HG03060 (cell line): ENCODE results near the gene GRIPAP1.
"Not testable (repeated sequence)": the region's sequence is repeated elsewhere in the genome, so short reads cannot be mapped to it uniquely, and the experiment has no call there.

Experiments used
- ATAC-seq: cut with Tn5 transposase; IDR thresholded peaks from one replicate; pipeline ENCODE4 v1.9.1; 2021; ENCODE audit warnings: low read depth, moderate number of reproducible peaks; ENCODE audit not compliant: unreplicated experiment

The GRIPAP1 gene

DNA sequence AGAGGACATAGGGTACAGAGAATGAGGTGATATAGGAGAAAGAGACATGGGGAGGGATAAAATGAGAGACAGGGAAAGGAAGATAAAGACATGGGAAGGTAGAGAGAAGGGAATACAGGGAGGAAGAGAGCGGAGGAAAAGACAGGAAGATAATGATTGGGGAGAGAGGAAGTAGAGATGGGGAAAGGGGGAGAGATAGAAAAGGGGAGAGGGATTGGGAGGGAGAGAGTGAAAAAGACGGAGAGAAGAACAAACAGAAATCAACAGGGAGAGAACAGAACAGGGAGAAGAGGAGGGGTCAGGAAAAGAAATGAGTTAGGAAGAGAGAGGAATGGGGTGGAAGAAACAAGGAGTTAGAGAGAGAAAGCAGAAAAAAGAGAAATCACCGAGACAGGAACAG, 4.6 kb downstream of the GRIPAP1 start:
- ATAC-seq = no peak

DNA sequence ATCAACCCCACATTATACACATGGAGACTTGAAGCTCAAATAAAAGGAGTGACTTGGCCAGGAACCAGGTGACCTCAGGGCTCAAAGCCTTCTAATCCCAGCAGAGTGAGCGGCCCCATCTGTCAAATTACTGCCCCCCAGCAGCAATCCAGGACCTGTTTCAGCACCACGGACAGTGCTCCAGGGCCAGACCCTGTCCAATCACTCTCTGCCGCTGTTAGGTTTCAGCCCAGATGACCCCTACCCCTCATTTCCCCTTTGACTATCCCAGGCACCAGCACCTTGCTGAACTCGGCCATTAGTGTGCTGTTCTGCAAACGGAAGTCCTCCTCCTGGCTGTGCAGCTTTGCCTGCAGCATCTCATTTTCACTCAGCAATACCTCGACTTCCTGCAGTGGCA, 5.1 kb downstream of the GRIPAP1 start:
- no peak for ATAC-seq

DNA sequence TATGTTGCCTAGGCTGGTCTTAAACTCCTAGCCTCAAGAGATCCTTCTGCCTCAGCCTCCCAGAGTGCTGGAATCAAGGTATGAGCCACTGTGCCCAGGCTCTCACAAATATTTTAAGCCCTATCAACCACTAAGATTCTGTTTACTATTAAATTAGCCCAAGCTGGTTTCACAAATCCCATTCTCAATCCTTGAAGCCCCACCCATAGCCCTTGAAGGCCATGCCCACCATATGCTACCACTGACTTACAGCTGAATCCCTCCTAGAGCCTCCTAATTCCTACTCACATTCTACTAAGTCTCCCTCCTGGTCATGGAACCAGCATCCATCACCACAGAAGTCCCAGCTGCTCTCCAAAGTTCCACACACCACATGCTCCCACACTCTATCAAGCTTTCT, 9.7 kb downstream of the GRIPAP1 start:
- no peak for ATAC-seq

DNA sequence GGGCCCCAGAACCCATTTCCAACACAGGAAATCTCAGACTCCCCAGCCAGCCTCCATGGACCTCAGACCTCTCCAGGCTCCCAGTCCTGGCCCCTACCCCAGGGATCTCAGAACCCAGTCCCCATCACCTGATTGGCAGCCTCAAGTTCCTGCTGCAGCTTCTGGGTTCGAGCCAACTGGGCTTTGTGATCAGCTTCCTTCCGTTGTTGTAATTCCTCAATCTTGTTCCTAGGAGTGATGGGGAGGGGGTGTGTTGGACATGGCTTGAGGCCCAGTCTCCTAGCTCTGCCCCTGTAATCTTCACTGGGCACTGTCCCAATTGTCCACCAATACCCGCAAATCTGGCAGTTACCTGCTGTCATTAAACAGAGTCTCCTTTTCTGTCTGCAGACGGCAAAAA, 12.6 kb downstream of the GRIPAP1 start:
- ATAC-seq = no peak

DNA sequence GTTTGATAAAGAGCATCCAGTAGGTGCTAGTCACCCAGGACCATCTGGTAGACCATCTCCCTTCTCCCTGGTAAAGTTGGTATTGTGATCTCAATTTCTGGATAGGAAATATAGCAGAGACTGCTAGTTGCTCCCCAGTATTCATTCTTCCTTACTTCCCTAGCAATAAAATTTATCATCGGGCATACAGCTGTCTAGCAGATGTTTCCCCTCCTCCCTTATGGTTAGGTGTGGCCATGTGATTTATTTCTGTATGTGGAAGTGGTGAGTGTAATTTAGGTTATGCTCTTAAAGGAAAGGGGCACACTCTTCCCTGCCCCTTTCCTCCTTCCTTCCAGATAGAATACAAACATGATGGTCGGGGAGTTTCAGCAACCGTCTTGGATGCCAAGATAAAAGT, 18.2 kb downstream of the GRIPAP1 start:
- ATAC-seq = no peak

DNA sequence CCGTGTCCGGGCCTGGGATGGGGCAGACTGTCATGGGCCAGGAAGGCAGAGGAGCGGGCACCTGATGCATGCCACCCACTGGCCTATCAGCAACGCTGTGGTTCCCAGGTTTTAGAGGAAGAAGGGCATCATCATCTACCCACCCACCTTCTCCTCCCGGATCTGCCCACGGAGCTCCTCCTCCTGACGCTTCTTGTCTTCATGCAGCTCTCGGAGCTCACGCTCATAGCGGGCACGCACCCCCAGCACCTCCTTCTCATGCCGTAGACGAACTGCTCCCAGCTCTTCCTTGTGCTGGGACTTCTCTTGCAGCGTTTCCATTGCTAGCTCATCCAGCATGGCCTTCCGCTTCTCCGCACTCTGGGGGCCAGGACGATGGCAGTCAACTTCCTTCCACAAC, 19.0 kb downstream of the GRIPAP1 start:
- ATAC-seq = no peak

DNA sequence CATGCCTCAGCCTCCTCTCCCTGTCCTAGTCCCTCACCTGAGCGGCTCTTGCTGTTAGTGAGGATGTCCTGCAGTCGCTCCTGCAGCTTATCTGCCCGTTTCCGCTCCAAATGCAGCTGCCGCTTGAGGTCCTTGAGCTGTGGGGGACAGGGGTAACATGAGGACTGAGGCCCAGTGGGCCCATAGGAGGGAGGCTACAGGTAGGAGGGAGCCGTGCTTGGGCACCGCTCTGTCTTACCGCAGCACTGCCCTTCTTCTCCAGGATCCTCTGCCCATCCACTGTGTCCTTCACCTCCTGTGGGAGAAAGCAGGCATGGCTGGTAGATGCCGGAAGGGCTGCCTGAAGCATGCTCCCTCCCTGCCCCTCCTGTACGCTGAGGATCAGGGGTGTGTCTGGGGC, 20.9 kb downstream of the GRIPAP1 start:
- no peak for ATAC-seq

DNA sequence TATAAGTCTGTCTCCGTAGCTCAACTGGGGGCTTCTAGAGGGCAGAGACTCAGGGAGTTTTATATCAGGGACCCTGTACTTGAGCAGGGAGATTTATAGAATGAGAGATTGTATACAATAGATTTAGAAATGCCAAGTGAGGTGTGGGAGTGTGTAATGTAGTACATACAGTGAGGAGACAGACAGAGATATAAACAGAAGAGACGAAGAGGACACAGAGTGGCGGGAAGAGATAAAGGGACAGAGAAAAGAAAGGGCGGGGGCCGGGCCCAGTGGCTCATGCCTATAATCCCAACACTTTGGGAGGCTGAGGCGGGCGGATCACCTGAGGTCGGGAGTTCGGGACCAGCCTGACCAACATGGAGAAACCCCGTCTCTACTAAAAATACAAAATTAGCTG, 21.7 kb downstream of the GRIPAP1 start:
- not testable (repeated sequence) for ATAC-seq

DNA sequence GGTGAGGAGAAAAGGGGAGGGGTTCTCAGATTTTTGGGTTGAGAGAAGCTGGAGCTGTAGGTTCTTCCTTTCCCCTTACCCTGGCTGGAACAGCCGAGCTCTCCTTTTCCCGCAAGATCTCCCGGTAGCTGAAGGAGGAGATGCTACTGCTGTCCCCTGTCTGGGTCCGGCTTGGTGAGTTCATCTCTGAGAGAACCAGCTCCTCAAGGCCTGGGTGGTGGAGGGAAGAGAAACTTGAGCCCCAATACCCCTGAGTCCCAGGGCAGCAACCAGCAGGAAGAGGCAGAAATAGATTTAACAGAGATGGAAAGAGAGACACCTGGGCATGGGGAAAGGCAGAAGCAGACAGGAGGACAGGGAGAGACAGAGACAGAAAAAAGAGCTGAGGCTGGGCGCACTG, 23.8 kb downstream of the GRIPAP1 start:
- ATAC-seq = no peak

DNA sequence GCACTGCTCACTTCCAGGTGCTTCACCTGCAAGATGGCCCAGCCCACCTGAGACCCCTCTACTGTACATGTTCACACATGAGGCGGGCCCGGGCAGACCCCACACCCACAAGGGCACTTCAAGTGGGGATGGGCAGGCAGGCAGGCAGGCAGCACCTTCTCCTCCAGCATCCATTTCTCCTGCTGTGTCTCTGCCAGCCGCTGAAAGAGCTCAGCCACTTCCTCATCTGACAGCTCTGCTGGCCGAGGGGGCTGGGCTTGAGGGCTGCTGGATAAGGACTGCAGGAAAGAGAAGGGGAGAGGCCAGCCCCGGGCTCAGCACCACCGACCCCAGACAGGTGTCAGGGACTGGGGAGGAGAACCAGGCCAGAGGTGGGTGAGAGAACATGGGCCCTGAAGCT, 26.0 kb downstream of the GRIPAP1 start:
- ATAC-seq = no peak

DNA sequence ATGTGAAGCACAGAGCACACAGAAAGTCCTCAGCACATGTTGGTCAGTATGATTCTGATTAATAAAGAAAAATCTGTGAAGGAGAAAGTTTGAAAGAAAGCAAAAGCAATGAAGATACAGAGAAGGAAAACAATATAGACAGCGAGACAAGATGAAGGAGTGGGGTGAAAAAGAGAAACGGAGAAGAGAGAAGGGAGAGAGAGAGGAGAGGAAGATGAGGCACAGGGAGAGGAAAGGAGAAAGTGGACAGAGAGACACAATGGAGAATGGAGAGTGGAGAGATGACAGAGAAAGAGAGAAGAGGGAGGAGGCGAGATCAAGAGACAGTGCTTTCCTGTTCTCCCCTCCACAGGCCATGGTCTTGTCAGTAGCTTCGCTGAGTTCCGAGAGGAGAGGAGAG, 26.5 kb downstream of the GRIPAP1 start:
- ATAC-seq = no peak

DNA sequence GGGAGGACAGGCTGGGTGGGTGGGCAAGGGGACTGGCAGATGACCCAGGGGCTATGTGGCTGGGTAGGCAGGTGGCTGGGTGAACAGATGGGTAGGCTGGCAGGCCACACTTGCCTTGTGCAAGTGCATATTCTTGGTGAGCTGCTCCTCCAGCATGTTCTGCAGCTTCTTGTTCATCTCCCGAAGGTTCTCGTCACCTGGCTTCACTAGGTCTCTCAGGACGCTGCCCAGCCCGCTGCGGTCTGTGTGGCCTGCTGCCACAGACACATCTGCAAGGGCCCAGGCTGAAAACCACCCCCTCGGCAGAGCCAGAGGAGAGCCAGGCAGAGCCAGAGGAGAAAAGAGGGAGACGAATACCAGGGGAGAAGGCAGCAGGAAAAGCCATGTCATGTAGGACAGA, 27.0 kb downstream of the GRIPAP1 start:
- no peak for ATAC-seq

DNA sequence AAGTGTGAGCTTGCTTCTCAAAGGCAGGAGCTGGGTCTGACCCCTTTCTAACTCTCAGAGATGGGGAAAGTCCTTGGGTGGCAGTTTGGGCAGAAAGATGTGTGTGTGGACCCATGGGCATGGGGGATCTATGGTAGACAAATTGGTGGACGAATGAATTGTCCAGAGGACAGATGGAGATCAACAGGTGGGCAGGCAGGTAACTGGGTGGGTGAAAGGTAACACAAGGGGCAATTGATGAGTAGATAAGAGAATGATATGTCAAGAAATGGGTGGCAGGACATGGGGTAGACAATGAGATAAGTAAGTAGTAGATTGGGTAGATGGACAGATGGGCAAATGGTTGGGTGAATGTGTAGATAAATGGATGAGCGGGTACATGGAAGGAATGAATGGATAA, 27.5 kb downstream of the GRIPAP1 start:
- ATAC-seq = no peak

DNA sequence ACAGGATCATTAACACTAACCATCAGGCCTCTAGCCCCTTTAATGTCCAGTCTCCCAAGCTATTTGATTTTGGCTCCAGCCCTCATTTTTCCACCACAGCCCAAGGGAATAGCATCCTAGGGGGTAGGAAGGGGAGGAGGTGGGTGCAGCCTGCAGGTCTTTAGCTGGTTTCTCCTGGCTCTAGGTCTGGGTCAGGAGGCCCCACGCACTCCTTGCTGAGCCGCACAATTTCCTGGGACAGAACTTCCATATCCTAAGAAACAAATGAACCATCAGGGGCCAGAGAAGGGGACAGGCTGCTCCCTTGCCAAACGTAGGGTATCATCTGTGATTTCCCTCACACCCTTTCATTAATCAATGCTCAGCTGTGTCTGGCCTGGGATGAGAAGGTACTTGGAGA, 28.0 kb downstream of the GRIPAP1 start:
- no peak for ATAC-seq

DNA sequence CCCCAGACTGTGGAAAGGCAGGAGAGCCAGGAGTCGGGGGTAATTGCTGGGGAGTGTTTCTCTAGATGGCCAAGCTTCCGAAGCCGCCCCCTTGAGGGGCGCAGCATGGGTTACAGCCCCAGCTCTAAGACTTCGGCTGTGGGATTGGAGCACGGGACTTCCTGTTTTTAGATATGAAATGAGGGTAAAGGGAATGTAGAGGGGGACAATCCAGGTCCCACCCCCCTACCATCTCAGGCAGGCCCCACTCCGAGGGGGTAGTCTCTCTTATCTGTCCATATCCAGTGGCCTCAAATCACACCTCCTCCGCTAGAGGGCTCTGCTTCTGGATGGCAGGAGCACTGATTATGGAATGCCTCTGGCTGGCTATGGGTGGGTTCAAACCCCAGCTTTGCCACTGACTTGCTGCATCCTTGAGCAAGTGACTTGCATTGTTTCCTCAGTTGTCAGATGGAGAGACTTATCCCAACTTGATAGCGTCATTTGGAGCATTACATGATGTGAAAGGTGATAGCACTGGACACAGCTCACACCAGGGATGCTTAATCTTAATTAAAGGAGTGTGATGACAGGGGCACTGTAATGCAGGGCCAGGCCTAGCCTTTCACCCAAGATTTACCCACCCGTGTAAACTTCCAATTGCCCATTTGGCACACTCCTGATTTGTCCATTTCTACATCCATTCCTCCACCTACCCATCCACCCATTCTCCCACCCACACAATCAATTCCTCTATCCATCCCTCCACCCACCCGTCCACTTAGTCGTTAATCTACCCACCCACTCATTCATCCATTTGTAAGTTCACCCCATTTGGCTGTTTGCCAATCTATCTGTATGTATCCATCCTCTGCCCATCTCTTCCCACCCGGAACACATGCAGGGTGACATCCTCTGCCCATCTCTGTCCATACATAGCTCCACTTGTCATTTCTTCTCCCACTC, 29.6 kb downstream of the GRIPAP1 start:
- no peak for ATAC-seq

DNA sequence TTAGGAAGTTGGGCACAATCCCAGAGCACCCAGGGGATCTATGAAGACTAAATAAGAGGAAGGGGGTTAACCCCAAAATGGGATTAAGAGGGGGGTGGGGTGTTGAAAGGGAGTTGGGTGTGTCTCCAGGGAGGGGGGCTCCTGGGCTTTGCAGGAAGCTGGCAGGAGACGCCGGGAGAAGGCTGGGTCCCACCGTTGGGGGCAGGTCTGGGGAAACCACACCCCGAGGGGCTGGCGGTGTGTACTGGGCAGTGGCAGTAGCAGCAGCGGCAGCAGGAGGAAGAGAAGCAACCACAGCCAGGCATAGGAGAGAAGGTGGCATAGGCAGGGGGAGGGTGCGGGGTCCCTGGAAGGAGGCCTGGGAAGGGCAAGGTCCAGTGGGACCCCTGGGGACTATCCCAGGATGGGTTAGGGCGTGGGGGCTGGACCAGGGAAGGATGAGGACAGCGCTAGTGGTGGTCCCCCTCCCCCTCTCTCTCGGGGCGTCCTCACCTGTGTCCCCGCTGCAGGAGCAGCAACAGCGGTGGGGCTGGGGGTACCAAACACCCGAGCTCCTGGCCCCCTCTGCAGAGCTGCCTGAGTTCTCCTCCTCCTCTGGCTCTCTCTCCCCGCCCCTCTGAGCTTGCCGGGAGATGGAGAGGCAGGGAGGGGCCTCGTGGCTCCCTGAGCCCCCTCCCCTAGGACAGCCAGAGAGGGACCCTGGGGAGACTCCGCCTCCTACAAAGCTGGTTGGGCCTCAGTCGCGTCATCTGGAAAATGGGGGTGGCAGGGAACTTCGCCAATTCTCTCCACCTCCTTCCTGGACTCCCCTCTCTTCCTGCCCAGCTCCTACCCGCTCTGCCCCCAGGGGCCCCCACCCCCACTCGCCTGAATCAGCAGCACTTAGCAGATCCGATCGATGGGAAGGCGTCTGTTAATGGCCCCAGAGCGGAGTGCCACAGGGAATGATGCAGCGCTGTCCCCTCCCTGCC, 30.5 kb downstream of the GRIPAP1 start, which contains the start of gene KCND1:
Gene KCND1 (minus strand): TSS at position 596 of the 971 bp plus-strand sequence. CDS start 1,573 bp downstream, outside the sequence.
- ATAC-seq = no peak

DNA sequence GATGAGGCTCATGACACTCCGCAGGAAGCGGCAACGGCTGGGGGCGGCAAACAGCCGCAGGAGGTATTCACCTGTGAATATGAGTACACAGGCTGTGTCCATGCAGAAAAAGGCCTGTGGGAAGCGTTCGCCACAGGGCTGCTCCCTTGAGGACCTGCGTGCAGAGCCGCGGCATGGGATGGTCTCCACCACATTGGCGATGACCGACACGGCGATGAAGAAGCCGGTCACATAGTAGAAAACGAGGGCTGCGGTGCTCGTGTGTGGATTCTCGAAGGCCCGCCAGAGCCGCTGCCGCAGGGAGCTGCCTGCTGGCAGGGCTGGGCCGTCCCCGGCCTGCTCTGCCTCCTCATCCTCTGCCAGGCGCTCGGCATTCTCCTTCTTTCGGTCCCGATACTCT, 32.6 kb downstream of the GRIPAP1 start:
- ATAC-seq = no peak

DNA sequence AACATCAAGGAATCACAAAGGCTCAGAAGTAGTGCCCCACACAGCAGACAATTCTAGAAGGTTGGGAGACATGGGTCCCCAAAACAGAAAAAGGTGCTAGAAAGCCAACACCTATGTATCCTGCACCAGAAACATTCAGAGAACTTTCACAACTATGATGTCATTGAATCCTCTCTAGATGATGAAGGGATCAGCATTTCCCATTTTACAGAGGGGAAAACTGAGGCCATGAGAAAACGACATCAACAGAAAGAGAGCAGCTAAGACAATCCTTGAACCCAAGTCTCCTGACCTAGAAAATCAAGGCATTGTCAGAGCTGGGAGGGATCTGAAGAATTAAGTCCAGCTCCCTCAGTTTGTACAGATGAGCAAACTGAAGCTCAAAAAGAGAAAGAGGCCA, 33.7 kb downstream of the GRIPAP1 start:
- ATAC-seq = no peak

DNA sequence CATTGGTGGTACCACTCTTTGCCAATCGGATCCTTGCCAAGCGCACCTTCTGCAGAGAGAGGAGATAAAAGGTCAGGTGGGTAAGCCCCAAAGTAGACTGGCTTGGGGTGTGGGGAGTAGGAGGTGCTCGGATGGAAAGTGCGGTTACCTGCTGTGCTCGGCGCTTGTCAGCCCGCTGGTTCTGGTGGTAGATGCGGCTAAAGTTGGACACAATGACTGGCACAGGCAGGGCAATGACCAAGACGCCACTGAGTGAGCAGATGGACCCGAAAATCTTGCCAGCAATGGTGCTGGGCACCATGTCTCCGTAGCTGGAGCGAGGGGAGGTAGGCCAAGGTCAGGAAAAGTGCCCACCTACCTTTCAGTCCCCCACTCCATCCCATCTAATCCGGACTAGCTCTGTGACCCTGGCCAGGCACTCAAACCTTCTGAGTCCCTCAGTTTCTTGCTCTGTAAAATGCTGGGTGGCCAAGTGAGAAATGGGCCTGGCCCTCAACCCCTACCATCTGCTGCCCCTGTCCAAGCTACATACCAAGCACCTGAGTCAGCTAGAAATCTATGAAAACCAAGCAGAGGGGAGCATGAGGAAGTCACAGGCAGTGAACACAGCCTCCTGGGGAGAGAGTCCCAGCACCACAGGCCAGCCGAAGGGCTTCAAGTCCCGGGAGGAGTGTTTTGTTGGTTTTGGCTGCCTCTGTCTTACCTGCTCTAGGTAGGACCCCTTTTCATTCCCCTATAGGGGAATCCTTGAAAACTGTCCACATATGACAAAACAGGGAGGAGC, 35.1 kb downstream of the GRIPAP1 start:
- no peak for ATAC-seq

DNA sequence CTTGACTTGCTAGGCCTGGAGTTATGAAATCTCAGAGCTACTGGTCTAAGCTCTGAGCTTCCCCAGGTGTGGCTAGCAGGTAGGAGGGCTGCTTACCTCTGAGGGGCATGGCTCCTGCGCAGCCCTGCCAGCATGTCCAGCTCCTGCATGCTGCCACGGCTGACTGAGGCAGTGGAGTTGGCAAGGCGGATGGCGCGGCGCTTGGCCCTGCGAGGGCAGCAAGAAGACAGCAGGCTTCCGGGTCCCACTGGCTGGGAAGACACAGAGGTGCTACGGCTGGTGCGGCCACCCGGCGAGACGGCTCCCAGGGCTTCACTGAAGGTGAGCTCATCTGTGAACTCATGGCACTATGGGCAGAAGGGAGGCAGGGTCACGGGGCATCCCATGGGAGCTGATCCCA, 36.1 kb downstream of the GRIPAP1 start:
- no peak for ATAC-seq
